NCI-H187 (cell line): ENCODE data around the gene PCAT7.
"Not testable (repeated sequence)": the region's sequence is repeated elsewhere in the genome, so short reads cannot be mapped to it uniquely, and the experiment has no call there.

Experiments
- DNase-seq, 2 experiments: peaks; one replicate each; lab custom pipeline; 2025; lab: John Stamatoyannopoulos, UW

Gene PCAT7

GRCh38 chr9:94563548-94563947, 8.7 kb downstream of the PCAT7 start:
- DNase-seq, result no peak

GRCh38 chr9:94564279-94564678, 9.4 kb downstream of the PCAT7 start:
- not testable (repeated sequence) for DNase-seq

GRCh38 chr9:94566550-94566949, 11.7 kb downstream of the PCAT7 start:
- no peak for DNase-seq

GRCh38 chr9:94567271-94567670, 12.4 kb downstream of the PCAT7 start:
- DNase-seq, result no peak

- DNase-seq, result no peak
These were observed 13.5 kb downstream of the PCAT7 start for GRCh38 chr9:94568250-94568889.

- no peak for DNase-seq
These were observed 14.3 kb downstream of the PCAT7 start for GRCh38 chr9:94568972-94569712.

GRCh38 chr9:94576131-94576530, 21.2 kb downstream of the PCAT7 start:
- DNase-seq, result no peak

- no peak for DNase-seq
These were observed 22.2 kb downstream of the PCAT7 start for GRCh38 chr9:94577036-94577435.

GRCh38 chr9:94577571-94577970, 22.7 kb downstream of the PCAT7 start:
- DNase-seq, result no peak

GRCh38 chr9:94581728-94582127, 26.8 kb downstream of the PCAT7 start:
- DNase-seq, result no peak

GRCh38 chr9:94584555-94584954, 29.7 kb downstream of the PCAT7 start:
- no peak for DNase-seq

- DNase-seq, result no peak
These were observed 31.4 kb downstream of the PCAT7 start for GRCh38 chr9:94586316-94586715.

- DNase-seq, result no peak
These were observed 31.9 kb downstream of the PCAT7 start for GRCh38 chr9:94586814-94587213.

- DNase-seq, result no peak
These were observed 33.8 kb downstream of the PCAT7 start for GRCh38 chr9:94588681-94589080.

- DNase-seq, result not testable (repeated sequence)
These were observed 36.2 kb downstream of the PCAT7 start for GRCh38 chr9:94591046-94591545.

- DNase-seq, result no peak
These were observed 37.0 kb downstream of the PCAT7 start for GRCh38 chr9:94591876-94592275.

- not testable (repeated sequence) for DNase-seq
These were observed 37.8 kb downstream of the PCAT7 start for GRCh38 chr9:94592683-94593082.

GRCh38 chr9:94593459-94594345, 38.8 kb downstream of the PCAT7 start, which contains the start of gene FBP2:
TSS of gene FBP2 (minus strand) at chr9:94593824. CDS start at chr9:94593726, 98 bp downstream.
- no peak for DNase-seq

- DNase-seq, result no peak
These were observed 44.2 kb downstream of the PCAT7 start for GRCh38 chr9:94599102-94599501.

GRCh38 chr9:94600258-94600657, 45.4 kb downstream of the PCAT7 start:
- no peak for DNase-seq

- no peak for DNase-seq
These were observed 45.8 kb downstream of the PCAT7 start for GRCh38 chr9:94600715-94601114.

- no peak for DNase-seq
These were observed 47.8 kb downstream of the PCAT7 start for GRCh38 chr9:94602666-94603065.
